NCI-H2196 treated with DMSO at 0.1 percent for 48 hours (cell line): ENCODE data around the gene TSC22D3.

Experiments
- DNase-seq: peaks from one replicate; lab custom pipeline; 2025; ENCODE audit not compliant: unreplicated experiment; lab: John Stamatoyannopoulos, UW

TSC22D3 gene

DNA sequence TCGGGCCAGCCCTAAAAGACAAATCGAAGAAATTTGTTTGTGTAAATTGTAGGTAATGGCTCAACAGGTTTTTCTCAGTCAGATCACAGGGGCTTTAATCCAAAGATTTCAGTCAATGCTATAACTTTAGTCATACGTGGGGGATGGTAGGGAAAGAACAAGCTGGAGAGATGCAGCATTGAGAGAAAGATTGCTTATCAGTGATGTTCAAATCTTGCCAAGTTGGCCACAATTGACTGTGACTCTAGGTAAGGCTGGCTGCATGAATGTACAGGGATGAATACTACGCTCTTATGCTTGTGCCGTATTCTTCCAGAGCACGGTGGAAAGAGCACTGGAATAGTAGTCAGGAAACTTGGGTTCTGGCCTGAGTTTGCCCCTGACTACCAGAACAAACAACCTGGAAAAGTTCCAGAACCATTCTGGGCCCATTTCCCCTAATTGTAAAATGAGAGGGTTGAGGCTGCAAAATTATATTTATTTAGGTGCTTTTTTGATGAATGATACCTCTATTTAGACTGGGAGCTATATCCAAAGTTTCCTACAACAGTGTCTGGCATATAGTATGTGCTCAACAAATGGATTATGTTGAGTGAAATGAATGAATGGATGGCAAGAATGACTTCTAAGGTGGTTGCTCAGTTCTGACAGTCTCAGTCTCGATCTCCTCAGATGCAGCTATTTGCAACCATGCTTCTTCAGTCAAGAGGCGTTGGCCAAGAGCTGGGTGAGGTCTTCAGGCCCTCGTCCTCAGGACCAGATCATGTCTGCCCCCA lies 44.4 kb downstream of the TSC22D3 start:
- DNase-seq, result no peak

DNA sequence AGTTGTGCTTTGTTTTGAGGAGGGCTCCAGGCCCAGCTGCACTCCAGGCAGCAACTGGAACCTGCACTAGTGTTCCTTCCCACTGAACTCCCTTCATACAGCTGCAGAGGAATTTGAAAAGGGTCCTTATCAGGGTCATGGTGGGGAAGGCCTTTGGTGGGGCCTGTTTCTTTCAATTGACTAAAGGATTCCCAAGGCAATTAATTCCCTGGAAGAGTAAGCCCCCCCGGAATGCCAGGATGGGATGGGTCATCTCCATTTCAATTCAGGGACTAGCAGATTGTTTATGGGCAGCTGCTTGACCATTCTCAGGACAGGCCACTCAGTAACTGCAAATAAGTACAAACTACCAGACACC lies 45.3 kb downstream of the TSC22D3 start:
- DNase-seq, result no peak

DNA sequence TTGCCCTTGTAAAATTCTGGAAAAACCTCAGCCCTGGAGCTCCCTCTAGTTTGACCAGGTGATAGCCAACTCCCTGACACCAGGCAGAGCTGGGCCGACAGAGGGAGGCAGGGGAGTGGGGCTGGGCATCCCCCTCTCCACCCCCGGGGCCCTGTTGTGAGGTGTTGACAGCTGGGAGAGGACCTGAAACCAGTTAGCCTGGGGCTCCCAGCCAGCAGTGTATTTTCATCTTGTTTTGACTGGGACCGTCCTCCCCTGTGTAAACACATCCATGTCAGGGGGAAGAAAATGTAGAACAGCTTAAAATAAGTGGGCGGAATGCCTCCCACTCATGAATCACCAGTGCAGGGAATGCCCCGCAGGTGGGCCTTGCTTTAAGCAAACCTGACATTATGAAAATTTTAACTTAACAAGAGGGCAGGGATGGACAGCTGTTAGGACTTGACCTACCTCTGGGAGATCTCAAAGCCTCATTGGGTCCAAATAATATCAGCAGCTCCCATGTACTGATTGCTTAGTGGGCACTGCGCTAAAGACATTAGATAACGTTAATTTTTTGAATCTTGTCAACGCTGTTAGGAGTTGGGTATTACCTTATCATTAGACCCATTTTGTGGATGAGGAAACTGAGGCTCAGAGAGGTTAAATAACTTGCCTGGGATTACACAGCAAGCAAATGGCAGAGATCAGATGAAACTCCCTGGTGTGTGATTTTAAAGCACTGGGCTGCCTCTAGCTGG lies 45.9 kb downstream of the TSC22D3 start:
- no peak for DNase-seq

DNA sequence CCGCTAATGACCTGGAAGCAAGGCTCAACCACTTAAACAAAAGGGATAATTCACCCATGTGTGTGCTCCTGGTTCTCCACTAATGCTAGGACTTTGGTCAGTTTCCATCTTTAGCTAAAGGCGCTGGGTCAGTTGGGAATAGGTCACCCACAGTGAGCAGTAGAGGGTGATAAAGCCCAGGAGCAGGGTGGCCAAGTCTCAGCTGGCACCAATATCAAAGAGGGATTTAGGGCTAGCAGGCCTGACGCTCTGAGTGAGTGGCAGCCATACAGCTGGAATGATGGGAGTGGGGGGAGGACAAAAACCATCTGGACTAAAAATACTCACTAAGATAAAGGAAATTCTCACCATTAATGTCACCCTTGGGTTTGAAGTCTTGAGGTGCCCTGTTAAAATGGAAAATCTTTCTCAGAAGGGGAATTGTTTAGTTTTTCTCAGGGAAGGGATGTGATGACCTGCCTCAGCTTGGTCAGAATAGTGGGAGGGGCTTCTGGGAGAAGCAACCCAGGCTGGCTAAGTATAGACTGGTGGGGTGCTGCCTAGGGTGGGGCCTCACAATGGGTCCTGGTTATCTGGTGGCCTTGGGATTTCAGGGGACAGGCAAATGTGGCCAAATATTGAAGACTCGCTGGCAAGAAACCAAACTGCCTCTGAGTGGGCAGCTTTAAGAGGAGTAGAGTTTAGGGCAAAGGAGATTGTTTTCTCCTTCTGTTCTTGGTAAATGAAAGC lies 47.1 kb downstream of the TSC22D3 start:
- DNase-seq, result no peak

DNA sequence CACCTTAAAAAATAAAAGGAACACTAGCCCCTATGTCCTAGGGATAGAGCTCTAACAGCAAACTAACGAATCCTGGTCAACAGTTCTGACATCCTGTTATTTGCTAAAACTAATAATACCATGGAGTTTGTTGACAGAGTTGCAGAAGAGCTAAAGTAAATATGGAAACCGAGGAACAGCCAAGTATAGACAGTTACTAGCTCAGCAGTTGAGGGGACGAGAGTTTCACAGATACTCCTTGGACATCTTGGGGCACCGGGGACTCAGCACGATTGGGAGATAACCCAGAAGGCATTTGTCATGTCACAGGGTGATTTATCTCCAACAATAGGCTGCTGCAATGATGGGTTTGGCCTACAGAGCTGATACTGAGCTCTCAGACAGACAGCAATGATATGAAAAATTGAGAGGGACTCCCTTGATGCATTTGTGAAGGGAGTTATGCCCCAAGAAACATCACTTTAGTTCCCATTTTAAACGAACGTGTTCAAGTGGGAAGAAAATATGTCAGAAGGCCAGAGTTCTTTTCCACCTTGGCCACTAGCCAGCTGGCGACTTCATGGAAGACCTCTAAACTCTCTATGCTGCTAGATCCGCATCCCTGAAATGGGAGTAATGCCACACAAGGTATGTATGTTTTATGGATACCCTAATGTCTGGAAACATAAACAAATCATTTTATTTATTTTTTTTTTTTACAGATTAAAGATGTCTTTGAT lies 48.6 kb downstream of the TSC22D3 start:
- DNase-seq, result no peak

DNA sequence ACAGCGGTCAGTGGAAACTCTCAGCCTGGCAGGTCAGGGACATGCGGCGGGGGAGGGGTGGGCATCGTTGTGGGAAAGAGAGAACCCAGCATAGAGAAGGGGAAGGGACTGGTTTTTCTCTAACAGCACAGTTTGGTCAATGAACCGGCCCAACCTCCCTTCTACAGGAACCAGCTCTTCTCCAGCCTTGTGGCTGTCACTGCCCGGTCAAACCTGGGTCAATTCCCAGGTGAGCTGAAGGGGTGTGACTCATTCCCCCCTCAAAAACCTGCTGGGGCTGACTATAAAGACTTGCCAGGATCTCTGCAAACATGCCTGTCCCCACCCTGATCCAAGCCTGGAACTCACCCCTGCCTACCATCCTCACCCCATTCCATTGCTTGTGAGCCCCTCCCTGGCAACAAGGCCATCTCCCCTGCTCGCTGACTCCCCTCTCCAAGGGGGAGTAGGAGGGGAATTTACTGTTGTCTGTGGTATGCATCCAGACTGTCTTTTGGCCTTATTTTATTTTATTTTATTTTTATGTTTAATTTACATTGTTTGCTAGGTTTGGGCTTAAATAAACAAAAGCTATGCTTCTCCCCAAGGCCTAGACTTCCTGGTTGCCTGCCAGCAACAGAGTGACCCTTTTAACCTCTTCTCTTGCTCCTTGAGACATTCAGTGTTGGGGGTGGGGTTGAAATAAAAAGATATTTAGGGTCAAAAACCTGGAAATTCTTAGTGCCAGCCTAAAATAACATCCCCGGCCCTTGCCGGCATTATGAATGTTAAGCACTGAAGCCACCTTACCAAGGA lies 49.6 kb downstream of the TSC22D3 start:
- DNase-seq, result no peak

DNA sequence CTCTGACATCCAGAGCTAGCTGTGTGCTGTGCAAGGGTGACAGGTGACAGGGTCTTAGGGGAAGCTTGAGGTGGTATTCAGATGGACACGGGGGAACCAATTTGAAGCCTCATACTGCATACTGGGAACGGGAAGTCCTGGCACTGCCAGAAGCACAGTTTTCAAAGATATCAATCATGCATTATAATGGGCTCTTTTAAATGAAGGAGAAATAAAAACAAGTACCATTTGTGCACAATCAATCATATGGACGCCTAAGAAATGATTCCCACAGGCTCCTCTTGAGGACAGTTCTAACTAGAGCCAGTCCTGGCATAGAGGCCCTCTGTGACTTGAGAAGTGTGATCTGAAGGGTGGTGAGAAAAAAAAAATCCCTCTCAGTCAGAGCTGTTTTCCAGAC lies 50.9 kb downstream of the TSC22D3 start:
- DNase-seq, result no peak

DNA sequence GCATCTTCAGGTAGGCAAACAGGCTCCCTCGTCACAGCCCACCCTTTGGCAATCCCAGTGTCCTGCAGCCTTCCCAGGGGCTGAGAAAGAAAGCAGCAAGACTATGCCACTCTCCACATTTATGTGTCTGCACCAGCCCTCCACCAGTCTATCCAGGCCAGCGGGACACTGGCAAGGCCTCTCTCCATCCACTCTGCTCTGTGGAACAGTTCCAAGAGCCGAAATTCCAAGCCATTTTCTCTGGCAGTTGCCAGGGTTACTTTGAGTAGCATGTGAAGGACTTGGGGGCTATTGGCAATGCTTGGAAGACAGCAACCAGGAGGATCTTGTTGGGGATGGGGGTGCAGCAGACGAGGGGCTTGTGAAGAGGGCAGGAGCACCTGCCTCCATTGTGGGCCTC lies 52.1 kb downstream of the TSC22D3 start:
- DNase-seq, result no peak

DNA sequence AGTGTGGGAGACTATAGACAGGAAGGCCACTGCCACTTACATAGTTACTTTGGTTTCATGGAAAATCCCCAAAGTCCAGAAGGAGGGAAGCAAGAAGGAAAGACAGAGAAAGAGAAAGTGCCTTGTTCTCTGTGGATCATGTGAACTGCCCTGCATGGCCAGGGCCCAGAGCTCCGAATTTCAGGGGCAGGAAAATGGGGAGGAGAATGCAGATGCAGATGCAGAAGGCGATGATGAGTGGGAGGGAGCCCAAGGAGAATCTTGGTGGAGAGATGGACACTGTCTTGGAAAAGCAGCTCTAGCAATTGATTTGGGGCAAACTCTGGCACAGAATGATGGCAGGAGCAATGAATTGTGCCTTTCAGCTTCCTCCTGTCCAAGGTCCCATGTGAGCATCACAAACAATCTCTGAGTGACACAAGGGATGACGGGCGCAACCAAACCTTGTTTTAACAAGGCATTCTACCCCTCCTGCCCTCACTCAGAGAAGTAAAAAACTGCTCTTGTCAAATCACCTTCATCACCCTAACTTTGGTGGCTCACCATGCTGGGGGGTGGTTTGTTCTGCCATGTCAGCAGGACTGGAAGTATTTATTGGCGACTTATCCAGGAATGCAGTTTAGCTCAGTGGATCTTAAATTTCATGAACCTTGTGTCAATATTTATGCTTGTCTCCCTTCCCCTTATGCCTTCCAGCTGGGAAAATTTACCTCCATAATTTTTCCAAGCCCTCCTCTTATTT lies 53.5 kb downstream of the TSC22D3 start:
- DNase-seq, result no peak

DNA sequence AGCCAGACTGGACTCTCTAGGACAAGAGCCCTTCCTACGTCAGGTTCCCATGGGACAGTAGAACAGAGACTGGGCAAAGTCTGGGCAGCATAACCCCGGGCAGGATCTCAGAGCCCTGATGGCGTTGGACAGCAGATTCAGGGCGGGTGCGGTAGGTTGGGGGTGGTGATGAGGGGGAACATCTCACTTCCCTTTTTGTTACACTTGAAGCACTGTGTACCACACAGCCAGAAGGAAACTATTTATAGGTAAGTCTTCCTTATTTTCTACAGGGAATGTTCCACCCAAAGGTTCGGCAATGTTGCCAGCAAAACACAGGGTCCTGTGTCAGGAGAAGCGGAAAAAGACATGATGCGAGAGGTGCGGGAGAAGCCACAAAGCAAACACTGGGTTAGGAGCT lies 54.3 kb downstream of the TSC22D3 start:
- no peak for DNase-seq

DNA sequence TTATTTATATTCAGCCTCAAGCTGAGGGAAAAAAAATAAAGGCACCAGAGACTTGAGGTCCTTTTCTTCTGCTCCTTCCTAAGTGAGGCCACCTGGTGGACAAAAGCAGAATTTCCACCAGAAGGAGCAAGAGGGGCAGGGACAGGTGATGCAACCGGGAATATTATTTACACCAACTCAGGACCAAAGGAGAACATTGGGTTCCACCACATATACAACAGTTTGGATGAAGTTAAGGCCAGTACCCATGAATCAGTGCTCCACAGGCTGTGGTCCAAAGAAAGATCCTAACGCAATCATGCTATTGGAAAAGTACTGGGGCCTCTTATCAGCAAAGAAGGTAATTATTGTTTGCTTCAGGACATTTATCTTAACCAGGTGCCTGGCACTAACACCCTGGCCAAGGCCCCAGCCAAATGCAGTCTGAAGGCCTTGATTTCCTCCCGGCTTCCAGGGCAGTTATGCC lies 57.4 kb downstream of the TSC22D3 start:
- peak; percentile 19 for DNase-seq

DNA sequence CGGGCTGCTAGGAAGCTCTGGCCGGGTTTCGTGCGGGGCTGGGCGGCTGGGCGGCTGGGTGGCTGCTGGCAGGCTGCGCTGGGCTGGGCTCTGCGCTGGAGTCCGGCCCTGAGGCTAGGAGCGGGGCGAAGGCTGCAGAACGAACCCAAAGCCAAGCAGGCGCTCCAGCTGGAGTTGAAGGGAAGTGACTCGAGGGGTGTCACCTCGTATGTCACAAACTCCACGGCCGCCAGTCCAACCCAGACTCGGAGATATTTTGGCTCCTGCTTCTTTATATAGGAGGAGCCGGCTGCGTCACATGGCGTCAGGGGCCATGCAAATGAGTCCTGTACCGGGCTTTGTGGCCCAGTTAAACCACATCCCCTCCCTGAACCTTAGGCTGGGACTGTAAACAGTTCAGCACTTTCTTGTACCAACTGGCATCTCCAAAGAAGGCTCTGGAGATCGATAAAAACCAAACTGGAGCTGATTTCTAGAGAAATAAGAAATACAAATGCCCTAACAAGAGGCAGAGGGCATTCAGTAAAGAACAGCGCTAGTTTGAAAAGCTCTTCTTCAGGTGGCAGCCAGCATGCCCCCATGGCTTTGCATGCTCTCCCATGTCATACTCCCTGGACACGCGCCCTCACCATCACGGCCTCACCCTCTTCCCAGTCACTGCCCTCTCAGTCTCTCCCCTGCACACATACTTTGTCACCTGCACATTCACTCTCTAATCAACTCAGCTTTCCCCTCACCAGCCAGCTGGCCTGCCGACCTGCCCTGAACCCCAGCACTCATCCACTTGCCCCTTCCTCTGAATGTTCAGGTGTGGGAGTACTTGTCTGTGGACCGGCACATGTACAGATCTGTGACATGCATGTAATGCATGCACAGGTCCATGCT lies 58.5 kb downstream of the TSC22D3 start:
- DNase-seq, result no peak

DNA sequence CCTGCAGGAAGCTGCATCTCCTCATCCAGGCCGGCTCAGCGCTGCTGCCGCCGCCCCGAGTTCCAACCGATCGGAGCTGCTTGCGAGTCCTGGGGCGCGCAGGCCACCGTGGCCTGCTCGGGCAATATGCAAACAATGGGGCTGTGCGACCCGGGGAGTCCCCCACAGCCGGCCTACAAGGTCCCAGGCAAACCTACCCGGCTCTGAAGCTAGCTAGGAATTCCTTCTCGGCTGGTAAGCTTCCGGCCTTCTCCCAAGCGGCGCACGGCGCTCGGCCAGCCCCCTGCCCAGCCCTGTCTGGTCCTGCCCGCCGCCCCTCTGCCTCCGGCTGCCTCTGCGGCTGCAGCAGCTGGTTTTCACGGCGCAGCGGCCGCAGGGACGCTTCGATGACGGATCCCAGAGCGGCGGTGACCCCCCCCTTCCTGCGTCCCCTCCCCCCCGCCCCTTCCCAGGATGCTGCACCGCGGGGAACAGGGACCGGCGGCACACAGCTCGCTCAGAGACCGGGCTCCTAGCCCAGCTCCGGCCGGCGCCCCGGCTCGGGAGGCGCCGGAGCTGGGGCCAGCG lies 59.4 kb downstream of the TSC22D3 start:
- no peak for DNase-seq

DNA sequence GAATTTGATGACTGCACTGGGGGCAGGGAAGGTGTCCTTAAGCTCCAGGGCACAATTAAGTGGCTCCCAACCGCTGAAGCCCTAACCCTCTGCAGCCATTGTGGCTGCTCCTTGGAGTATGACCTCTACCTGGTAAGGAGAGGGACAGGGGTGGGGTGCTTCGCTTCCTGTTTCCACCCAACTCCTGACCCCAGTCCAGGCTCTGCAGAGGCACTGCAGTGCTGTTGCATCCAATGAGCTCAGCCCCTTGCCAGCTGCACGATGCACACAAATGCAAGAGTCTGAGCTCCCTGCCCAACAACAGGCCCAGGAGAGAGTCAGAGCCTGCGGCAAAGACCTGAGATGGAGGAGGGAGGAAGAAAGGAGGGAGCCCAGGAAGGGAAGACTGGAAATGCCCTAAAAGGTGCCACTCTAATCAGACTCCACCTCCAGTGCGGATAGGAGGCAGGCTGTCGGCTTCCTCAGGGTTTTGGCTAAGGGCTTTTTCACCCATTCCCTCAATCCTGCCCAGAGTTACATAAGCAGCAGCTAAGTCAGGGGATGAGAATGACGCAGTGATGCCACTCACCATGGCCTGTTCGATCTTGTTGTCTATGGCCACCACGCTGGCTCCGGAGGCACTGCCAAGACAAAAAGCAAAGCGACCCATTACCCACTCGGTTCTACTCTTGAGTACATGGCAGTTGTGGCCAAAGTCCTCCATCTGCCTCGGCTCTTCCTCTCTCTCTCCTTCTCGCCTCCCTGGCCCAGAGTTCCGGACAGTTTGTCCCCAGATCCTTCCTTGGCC lies 60.1 kb downstream of the TSC22D3 start:
- DNase-seq, result no peak

DNA sequence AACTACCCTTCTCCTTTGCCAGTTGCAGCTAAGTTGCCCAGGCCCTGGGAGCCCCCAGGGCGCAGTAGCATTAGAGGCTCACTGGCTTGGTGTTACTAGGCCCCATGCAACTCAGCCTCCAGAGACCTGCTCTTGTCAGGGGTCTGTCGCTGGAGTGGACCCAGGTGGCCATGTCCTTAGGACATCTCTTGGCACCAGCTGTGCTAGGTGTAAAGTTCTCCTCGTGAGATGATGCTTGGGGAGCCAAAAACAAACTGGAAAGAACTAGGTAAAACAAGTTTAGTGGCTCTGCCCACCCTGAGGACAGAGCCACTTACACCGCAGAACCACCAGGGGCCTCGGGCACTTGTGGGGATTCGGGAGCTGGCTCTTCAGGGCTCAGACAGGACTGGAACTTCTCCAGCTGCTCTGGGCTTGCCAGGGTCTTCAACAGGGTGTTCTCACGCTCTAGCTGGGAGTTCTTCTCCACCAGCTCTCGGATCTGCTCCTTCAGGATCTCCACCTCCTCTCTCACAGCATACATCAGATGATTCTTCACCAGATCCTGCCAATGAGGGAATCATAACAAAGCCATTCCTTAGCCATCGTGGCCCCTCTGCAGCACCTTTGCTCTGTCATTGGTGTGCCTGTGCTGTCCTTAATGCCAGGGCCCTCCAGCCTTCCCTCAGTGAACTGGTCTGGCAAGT lies 61.2 kb downstream of the TSC22D3 start:
- no peak for DNase-seq

DNA sequence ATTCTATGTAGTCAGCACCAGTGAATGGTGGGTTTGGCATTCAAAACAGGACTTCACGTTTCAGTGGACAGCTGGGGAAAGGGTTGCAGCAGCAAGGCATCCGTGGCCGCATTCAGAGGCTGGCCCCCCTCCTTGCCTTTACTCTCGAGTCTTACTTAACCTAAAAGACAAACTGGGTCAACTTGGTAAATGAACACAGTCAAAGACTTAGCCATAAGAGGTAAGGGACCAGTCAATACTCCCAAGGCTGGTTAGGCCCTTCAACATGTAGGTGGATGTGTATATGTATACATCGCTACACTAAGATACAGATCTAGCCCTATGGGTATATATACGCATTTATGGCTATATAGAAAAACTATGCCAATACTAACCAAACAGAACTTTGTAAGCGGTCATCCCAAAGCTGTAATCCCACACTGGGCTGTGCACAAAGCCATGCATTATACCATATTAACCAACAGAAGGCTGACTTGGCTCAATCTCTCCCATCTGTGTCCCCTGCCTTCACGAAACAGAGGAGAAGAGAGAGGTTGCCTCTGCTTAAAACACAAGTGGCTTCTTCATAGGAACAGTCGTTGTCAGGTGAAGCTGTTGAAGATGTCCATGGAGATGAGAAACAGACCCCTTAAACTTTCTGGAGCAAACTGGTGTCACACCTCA lies 61.9 kb downstream of the TSC22D3 start:
- no peak for DNase-seq

DNA sequence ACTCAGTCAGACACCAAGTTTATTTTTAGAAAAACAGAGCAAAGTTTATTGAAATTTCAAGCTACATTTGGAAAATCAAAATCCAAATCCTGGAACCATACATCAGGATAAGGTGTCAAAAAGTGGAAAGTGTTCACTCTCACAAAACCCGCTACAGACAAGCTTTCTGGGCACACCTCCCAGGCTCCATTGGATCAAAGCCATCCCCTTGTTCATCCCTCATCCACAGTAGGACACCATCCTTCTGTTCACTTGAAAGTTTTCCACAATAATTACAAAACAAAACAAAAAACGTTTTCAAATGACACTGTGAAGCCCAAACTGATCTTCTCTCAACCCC lies 62.4 kb downstream of the TSC22D3 start:
- DNase-seq, result no peak
